Fibroblast of villous mesenchyme (primary cell): ENCODE results near the gene GPR132. TPM values are rescaled to one million over a fixed set of nuclear protein-coding genes. Genes with fewer than 3 reads are reported as not detected.

Source experiments
- DNase-seq: peaks from one replicate; pipeline ENCODE4 v3.0.0-alpha.2; 2010; ENCODE audit warnings: low read depth
- H3K4me3 ChIP-seq: 2 replicates; pipeline ENCODE4 v1.5.1; 2011; ENCODE audit warnings: low read depth, mild to moderate bottlenecking, low read length
- total RNA-seq: library from RNA; depleted of rRNA; stranded (reverse); fragments of >200 nt; gene quantifications from 2 replicates; pipeline ENCODE4 v1.2.3, GENCODE V29; 2012
- TF ChIP-seq, protein P1 (sequence below): IDR thresholded peaks from 2 replicates; pipeline ENCODE4 v1.5.1; 2012; ENCODE audit warnings: low read depth, mild to moderate bottlenecking, low read length; ENCODE audit not compliant: insufficient read depth

The GPR132 gene
- total RNA-seq, 1 donor = not detected

DNA sequence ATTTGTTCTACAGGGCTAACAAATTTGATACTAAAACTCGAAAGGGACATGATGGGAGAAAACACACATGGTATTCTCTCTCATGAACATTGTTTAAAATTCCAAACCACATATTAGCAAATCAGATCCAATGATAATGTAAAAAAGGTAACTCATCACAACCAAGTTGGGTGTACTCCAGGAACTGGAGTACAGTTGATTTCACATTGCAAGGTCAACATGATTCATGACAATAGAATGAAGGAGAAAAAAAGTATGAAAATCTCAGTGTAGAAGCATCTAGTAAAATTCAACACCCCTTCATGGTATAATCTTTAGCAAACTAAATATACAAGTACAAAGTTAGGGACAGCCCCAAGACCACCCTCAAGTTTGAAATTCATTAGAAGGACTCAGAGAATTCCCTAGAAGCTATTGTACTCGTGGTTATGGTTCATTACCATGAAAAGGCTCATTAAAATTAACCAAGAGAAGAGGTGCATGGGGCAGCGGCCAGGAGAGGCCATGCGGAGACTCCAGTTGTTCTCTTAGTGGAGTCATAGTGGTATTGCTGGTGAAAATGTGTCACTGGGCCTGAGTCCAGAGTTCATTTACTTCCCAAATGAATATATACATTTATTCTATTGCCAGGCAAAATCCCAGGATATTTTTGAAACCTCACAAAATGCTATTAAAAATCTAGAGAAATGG is 41.3 kb downstream of the GPR132 start:
- TF ChIP-seq, protein P1, sequence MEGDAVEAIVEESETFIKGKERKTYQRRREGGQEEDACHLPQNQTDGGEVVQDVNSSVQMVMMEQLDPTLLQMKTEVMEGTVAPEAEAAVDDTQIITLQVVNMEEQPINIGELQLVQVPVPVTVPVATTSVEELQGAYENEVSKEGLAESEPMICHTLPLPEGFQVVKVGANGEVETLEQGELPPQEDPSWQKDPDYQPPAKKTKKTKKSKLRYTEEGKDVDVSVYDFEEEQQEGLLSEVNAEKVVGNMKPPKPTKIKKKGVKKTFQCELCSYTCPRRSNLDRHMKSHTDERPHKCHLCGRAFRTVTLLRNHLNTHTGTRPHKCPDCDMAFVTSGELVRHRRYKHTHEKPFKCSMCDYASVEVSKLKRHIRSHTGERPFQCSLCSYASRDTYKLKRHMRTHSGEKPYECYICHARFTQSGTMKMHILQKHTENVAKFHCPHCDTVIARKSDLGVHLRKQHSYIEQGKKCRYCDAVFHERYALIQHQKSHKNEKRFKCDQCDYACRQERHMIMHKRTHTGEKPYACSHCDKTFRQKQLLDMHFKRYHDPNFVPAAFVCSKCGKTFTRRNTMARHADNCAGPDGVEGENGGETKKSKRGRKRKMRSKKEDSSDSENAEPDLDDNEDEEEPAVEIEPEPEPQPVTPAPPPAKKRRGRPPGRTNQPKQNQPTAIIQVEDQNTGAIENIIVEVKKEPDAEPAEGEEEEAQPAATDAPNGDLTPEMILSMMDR = no peak
- DNase-seq = peak; percentile 45
- H3K4me3 ChIP-seq = no peak overlapping the region

DNA sequence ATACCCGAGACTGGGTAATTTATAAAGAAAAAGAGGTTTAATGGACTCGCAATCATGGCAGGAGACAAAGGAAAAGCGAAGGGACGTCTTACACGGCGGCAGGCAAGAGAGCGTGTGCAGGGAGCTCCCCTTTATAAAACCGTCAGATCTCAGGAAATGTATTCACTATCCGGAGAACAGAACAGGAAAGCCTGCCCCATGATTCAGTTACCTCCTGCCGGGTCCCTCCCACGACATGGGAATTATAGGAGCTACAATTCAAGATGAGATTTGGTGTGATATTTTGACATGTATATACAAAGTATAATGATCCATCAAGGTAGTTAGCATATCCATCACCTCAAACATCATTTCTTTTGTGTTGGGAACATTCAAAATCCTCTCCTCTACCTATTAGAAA is 42.1 kb downstream of the GPR132 start:
- TF ChIP-seq, protein P1 = no peak
- no peak for DNase-seq
- no peak overlapping the region for H3K4me3 ChIP-seq

DNA sequence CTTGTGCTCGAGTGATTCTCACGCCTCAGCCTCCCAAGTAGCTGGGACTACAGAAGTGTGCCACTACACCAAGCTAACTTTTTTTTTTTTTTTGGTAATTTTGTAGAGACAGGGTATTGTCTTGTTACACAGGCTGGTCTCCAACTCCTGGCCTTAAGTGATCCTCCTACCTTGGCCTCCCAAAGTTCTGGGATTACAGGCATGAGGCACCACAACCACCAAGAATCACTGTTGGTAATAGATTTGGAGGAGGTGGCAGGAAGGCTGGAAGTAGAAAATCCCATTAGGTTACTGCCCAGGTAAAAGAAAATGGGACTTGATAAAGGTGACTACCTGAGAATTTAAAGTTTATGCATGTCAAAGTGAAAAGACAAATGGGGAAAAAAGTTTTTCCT is 43.0 kb downstream of the GPR132 start:
- DNase-seq = no peak
- peak overlapping the region; percentile 69 for H3K4me3 ChIP-seq
- TF ChIP-seq, protein P1 = no peak

DNA sequence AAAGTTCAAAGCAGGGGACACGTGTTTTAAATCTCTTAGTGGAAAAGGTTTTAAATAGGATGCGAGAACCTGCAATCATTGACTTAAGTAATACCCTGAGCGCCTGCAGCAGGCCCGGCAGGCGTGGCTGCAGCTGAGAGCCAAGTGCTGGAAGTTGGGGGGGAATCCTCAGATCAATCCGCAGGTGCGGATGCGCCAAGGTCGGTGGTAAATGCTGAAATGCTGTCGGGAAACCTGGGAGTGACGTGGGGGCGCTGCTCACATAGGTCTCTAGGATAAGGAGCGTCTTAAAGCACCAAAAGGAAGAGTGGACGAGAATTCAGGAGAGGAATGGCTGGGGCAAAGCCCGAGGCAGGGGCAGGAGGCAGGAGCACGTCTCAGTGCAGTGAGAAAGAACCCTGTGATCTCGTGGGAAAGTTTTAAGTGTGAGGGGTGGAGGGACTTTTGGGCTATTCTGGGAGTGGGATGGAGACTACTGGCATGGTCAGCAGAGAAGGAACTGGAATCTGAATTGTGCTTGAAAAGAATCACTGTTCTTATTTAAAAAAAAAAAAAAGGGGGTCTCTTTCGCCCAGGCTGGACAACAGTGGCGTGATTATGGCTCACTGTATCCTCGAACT is 43.5 kb downstream of the GPR132 start:
- DNase-seq = peak; percentile 55
- TF ChIP-seq, protein P1 = no peak
- peak overlapping the region; percentile 69 for H3K4me3 ChIP-seq

DNA sequence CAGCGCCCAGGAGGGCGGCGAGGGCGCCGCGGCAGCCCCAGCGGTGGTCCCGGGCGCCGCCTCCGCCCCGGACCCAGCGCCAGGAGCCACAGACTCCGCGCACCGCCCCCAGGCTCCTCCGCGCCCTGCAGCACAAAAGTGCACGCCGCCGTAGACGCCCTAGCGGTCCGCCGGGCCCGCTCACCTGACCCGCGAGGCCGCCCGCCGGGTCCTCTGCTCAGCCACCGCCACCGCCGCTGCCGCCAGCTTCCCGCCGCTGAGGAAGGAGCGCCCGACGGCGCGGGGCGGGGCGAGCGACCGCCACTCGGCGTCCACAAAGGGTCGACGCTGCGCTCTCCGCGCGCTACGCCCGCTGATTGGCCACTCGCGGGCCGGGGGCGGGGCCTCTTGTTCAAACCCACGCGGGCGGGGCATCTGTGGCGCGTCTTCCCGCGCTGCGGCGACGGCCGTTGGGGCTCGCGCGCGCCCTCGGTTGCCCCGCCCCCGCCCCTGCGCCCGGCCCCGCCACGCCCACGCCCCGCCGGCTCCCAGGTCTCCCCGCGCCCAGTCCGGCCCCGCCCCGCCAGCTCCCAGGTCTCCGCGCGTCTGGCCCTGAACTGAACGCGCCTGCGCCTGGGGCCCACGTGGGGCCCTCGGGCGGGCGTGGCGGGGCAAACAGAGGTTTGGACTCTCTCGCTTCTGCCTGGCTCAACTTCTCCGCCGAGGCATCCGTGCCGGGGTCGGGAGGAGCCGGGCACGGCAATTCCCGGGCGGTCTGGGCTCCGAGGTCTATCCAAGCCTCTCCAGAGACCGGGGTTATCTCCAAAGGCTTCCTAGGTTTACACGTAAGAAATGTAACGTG is 44.2 kb downstream of the GPR132 start, which contains the start of gene CDCA4:
TSS of gene CDCA4 (minus strand) at position 269 of the 841 bp plus-strand sequence. CDS start 9,154 bp downstream, outside the sequence.
- TF ChIP-seq, protein P1 = no peak
- peak; percentile 96 for DNase-seq
- H3K4me3 ChIP-seq = peak within 1 kb of the TSS; percentile 75

DNA sequence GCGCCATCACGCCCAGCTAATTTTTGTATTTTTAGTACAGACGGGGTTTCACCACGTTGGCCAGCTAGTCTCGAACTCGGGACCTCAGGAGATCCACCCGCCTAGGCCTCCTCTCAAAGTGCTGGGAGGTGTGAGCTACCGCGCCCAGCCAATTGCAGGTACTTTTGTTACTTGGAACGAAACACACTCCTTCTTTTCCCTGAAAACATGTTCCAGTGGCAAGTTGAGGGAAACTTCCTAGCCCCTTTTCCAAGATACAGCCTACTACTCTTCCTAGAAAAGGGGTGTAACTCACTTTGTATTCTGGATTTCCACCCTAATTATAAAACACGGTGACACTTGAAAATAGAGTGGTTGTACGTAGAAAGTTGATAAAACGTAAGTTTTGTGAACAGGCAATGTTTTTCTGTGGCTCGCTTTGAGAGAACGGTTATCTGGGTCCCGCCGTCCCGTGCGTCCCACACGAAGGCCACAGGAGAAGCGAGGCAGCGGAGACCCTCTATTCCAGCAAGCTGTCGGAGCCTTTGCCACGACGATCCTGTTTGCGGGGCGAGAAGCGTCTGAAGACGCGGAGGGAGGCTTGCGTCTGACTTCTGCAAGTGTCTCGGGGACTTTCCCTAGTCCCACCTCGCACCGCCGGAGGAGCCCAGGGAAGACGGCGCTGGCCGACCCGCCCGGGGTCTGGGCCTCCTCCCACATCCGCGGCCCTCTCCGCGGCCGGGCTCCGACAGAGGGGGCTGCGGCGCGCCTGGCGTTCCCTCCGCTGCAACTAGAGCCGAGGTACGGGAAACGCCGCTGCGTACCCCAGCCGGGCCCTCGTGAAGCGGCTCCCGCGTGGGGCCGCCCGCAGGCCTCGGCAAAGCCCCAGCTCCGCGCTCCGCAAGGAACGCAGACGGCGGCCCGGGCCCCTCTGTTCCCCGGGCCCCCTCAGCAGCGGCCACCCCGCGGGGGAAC is 45.1 kb downstream of the GPR132 start:
- TF ChIP-seq, protein P1 = no peak
- peak; percentile 53 for DNase-seq
- peak overlapping the region; percentile 75 for H3K4me3 ChIP-seq
